HG03521 (cell line): ENCODE data around the gene FNBP1.
"Not testable (repeated sequence)": the region's sequence is repeated elsewhere in the genome, so short reads cannot be mapped to it uniquely, and the experiment has no call there.

Source experiments
- ATAC-seq: cut with Tn5 transposase; IDR thresholded peaks from one replicate; pipeline ENCODE4 v1.9.1; 2021; ENCODE audit warnings: mild to moderate bottlenecking, moderate library complexity; ENCODE audit not compliant: unreplicated experiment

FNBP1 gene

DNA sequence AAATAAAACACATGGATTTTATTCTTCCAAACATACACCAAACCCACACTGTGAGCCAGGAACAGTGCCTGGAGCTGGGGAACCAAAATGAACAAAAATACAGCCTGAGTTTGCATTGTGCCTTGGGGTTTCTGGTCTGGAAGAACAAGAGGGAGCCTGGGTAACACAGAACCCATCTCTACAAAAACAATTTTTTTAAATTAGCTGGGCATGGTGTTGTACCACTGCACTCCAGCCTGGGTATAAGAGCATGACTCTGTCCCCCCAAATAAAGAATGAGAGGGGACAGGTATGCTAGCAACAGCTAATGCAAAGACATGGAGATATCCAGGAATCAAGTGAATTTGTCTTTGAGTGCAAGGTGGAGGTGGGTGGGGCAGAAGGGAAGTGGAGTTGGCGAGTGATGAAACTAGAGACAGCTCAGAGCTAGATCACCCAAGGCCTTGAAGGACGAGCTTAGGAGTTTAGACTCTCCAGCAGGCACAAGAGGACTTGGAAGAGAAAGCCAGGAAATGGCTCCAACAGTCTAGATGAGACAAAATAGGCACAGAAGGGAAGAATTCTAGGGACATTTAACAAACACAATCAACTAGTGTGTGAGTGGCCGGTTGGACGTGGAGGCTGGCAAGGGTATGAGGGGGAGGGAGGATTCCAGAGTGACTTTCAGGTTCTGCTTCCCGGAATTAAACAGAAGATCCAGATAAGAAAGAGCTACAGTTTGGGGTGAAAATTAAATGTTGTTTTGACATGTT is 47.4 kb downstream of the FNBP1 start:
- no peak for ATAC-seq

DNA sequence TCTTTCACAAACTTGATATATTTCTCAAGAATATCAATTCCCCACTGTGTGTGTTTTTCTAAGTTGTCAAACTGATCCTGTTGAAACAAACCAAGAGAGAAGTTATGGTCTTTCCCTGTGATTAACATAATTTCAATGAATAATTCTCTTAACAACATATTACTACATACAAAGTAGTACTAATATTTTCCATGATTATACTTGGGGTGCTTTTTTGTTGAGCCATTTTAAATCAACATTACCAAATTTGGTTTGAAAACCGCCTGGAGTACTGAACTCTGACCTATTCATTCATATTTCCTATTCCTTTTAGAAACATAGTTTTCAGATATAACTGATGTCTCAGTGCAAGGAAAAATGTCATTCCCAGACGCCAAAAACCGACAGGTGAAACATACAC is 48.1 kb downstream of the FNBP1 start:
- ATAC-seq = no peak

DNA sequence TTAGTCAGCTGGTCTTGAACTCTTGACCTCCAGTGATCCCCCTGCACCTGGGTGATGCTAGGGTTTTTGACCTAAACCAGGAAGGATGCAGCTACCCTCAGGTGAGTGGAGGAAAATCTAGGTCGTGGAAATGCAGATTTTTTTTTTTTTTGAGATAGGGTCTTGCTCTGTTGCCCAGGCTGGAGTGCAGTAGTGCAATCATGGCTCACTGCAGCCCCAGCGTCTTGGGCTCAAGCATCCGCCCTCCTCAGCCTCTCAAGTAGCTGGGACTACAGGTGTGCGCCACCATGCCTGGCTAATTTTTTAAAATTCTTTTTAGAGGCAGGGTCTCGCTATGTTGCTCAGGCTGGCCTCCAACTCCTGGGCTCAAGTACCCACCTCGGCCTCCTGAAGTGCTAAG is 51.9 kb downstream of the FNBP1 start:
- ATAC-seq = not testable (repeated sequence)

DNA sequence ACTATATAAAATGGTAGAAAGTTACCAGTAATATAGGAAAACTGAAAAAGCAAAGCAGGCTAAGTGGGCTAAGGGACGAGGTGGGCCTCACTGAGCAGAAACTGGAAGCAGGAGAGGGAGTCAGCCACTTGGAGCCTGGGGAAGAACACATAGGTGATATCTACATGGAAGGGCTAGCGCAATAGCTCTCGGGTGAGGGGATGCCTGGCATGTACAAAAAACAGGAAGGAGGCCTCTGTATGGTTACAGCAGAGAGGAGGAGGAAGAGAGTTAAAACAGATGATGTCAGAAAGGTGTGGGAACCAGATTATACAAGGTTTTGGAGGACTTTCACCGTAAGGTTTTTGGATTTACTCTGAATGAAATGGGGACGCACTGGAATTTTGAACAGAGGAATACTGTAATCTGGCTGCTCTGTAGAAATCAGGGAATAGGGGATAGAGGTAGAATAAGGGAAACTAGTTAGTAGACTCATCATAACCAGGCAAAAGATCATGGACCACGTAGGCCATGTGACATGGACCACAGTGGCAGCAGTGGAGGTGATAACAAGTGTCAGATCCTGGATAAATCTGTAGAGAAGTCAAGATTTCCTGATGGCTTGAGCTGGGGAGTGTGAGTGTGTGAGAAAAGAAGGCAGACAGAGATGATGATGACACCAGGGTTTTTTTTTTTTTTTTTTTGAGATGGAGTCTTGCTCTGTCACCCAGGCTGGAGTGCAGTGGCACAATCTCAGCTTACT is 52.5 kb downstream of the FNBP1 start:
- no peak for ATAC-seq

DNA sequence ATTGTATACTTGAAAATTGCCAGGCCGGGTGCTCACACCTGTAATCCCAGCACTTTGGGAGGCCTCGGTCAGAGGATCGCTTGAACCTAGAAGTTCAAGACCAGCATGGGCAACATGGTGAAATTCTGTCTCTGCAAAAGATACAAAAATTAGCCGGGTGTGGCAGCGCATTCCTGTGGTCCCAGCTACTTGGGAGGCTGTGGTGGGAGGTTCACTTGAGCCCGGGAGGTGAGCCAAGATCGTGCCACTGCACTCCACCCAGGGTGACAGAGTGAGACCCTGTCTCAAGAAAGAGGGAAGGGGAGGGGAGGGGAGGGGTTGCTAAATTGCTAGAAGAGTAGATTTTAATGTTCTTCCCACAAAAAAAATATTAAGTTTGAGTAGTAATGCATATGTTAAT is 53.2 kb downstream of the FNBP1 start:
- ATAC-seq = no peak

DNA sequence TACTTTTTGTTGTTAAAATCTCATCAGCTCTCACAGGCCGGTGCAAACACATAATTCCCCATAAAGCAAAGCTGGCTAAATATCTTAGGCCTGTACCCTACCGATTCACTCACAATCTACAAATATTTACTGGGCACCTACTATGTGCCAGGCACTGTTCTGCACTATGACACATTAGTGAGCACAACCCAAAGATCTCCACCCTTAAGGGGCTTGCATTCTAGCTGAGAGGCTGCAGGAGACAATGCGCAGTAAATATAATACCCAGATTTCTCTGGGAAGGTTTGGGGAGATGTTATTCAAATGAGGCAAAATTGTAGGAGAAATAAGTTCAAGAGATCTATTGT is 53.7 kb downstream of the FNBP1 start:
- no peak for ATAC-seq

DNA sequence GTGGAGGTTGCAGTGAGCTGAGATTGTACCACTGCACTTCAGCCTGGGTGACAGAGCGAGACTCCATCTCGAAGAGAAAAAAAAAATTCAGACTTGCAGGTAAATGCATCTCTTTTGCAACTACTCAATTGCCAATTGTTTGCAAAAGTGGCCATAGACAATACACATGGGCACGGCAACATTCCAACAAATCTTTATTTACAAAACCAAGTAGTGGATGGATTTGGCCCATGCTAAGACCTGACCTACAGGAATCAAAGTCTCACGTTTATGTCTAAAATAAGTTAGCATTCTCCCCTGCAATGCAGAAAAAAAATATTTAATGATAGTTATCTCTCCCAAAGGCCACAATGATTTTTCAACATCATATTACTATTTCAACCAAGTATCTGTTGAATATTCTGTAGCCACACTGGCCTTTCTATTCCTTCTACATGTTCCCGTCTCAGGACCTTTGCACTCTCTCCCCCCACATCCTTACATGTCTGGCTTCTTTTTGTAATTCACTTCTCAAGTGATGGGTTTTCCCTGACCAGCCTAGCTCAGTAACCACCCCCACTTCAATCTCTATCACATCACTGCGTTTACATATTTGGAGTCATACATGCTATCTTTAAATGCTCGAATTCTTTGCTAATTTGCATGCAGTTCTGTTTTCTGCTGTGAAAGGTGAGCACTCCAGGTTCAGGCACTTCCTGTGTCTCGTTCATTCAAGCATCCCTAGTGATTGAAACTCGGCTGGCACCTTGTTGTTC is 54.2 kb downstream of the FNBP1 start:
- ATAC-seq = peak; percentile 47

DNA sequence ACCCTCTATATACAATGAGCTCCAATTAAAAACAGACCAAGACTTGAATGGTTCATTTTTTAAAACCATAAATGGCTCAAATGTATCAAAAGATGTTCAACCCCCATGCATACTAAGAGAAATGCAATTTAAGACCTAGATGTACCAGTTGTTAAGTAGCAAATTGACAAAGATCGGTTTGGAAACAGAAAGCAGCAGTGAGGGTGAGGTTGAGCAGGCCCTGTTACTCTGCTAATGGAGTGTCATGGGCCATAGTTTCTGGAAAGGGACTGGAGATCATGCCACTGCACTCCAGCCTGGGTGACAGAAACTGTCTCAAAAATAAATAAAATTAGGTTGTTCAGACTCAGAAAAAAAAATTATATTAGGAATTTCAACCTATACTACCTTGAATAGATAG is 55.0 kb downstream of the FNBP1 start:
- no peak for ATAC-seq

- ATAC-seq = no peak
Measured at GRCh38 chr9:129987047-129987446, 55.9 kb downstream of the FNBP1 start.

DNA sequence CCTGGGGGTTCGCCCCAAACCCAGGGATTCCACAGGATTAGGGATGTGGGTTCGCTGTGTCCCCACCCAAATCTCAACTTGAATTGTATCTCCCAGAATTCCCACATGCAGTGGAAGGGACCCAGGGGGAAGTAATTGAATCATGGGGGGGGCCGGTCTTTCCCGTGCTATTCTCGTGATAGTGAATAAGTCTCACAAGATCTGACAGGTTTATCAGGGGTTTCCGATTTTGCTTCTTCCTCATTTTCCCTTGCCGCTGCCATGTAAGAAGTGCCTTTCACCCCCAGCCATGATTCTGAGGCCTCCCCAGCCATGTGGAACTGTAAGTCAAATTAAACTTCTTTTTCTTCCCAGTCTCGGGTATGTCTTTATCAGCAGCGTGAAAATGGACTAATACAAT is 58.4 kb downstream of the FNBP1 start:
- ATAC-seq = not testable (repeated sequence)

- no peak for ATAC-seq
Measured at GRCh38 chr9:129983891-129984290, 59.1 kb downstream of the FNBP1 start.

DNA sequence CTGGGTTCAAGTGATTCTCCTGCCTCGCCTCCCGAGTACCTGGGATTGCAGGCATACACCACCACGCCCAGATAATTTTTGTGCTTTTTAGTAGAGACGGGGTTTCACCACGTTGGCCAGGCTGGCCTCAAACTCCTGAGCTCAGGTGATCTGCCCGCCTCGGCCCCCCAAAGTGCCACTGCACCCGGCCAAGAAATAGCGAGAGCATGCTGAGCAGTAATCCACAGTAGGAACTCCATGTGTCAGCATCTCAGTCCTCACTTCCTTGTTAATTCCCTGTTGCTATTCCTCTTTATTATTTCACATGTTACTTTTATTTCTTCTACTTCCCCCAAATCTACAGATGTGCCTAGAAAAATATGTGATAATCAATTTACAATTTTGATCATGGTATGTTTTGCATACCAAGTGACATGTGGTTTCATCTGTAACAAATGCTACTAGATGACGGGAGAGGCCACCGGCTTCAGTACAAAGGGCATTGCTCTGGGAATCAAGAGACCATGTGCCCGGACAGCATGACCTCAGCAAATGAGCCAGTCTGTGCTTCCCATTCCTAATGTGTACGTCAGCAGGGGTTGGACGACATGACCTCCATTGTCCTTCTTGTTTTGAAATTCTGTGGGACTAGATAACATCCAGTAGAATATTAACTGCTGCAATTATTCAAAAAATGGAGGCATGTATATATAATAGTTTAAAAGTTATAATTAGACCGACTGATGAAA is 61.6 kb downstream of the FNBP1 start:
- no peak for ATAC-seq

DNA sequence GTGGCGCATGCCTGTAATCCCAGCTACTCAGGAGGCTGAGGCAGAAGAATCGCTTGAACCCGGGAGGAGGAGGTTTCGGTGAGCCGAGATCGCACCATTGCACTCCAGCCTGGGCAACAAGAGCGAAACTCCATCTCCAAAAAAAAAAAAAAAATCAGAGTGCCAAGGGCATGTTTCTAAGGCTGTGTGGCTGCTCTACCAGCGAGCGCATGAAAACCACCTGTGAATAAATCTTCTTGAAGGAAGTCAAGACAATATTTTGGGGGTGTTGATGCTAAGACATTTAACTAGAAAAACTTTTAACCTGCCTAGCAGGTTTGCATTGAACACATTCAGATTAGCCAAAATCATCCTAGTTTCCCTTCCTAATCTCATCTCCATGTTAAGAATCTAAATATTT is 62.8 kb downstream of the FNBP1 start:
- not testable (repeated sequence) for ATAC-seq

GRCh38 chr9:129979071-129979745 is 63.8 kb downstream of the FNBP1 start:
- ATAC-seq = no peak

- no peak for ATAC-seq
Measured at GRCh38 chr9:129972816-129973215, 70.2 kb downstream of the FNBP1 start.

GRCh38 chr9:129968690-129969485 is 74.1 kb downstream of the FNBP1 start:
- no peak for ATAC-seq

DNA sequence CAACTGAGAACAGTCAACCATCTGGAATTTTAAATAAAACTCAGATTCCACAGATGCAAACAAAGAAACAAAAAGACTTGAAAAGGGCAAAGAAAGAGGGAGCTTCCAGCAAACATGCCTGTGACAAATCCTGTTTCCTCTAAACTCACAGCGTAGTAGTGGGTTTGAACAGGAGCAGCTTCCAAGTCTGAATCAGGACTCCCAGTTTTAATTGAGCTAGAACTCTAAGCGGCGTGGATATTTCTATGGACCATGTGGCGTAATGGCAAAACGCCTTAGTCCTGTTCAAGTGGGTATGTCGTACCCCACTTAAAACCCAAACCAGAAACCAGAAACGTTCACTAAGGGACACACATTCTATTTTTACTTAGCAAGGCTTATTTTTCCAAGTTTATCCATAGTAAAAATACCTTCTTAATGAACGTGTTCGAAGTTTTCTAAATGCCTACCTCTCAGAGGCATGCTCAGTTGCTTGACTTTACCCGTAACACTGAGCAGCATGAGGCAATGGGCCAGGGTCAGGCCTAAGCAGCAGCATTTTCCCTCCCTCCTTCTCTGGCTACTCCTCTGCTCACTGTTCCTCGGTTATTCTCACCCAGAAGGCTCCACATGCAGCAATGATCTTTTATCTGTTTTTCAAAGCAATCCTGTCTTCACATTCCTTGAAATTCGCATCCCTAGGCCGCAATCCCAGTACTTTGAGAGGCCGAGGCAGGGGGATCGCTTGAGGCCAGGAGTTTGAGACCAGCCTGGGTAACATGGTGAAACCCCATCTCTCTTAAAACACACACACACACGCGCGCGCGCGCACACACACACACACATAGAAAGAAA is 77.9 kb downstream of the FNBP1 start:
- no peak for ATAC-seq

- no peak for ATAC-seq
Measured at GRCh38 chr9:129962889-129963703, 79.9 kb downstream of the FNBP1 start.
